Measurements from ENCODE around the gene PIGU. TPM values are rescaled to one million over a fixed set of nuclear protein-coding genes. Genes with fewer than 3 reads are reported as not detected.
A peak's percentile ranks its signal among the peaks of the same experiment; 100 is the strongest.

Gene PIGU
- total and polyA plus RNA-seq, 2 of the 13 experiments (the other 11 are each of a cell fraction or from before 2014, with no cell fraction given): 45.5 to 231 TPM

GRCh38 chr20:34676642-34677373 lies at the start of gene PIGU (continued):
- TF ChIP-seq ZNF414 (CRISPR knock-in tag; IDR thresholded peaks at IDR 0.05) (peak; percentile 51; the same call in 1 of the 2 replicates), ZBTB43 (CRISPR knock-in tag; conservative IDR thresholded peaks at IDR 0.05) (0 out of 2 replicates have a peak, but pooled peaks have one; percentile 54), ZNF33A (CRISPR knock-in tag; IDR thresholded peaks at IDR 0.05; ENCODE audit: borderline replicate concordance) (0 out of 2 replicates have a peak, but pooled peaks have one; percentile 30), ZNF879 (CRISPR knock-in tag; IDR thresholded peaks at IDR 0.05) (no peak), SOX13 (IDR thresholded peaks at IDR 0.05) (peak; percentile 67), SOX13 (CRISPR knock-in tag; conservative IDR thresholded peaks at IDR 0.05 in 1 of 2, IDR thresholded peaks at IDR 0.05 in 1 of 2) (peak in 1 of 2 experiments; percentile 70; a peak in 2 of 4 replicates), KLF15 (CRISPR knock-in tag; IDR thresholded peaks at IDR 0.05; ENCODE audit: borderline replicate concordance) (no peak; the same call in 1 of the 2 replicates), ZNF350 (CRISPR knock-in tag; IDR thresholded peaks at IDR 0.05; ENCODE audit: borderline replicate concordance, low read depth) (peak; percentile 93), ZNF83 (CRISPR knock-in tag; IDR thresholded peaks at IDR 0.05; ENCODE audit: borderline replicate concordance) (no peak), NFYC (CRISPR knock-in tag; IDR thresholded peaks at IDR 0.05) (peak; percentile 65), TFE3 (CRISPR knock-in tag; IDR thresholded peaks at IDR 0.05) (peak; percentile 77), AKAP8 (CRISPR knock-in tag; IDR thresholded peaks at IDR 0.05) (no peak), ZEB1 (IDR thresholded peaks at IDR 0.05; ENCODE audit: insufficient replicate concordance, low read depth) (peak; percentile 86), ZNF761 (CRISPR knock-in tag; conservative IDR thresholded peaks at IDR 0.05) (peak; percentile 53; the same call in 1 of the 2 replicates), ZSCAN12 (CRISPR knock-in tag; IDR thresholded peaks at IDR 0.05) (no peak), ZNF737 (CRISPR knock-in tag; IDR thresholded peaks at IDR 0.05; ENCODE audit: borderline replicate concordance) (no peak), FOXA3 (CRISPR knock-in tag; IDR thresholded peaks at IDR 0.05) (peak; percentile 73), ZNF234 (CRISPR knock-in tag; conservative IDR thresholded peaks at IDR 0.05) (no peak), TGIF2 (CRISPR knock-in tag; IDR thresholded peaks at IDR 0.05) (peak; percentile 94), ZSCAN5A (CRISPR knock-in tag; IDR thresholded peaks at IDR 0.05; ENCODE audit: borderline replicate concordance) (no peak; the same call in 1 of the 2 replicates), ARID2 (CRISPR knock-in tag; IDR thresholded peaks at IDR 0.05; ENCODE audit: borderline replicate concordance) (no peak), TSC22D2 (CRISPR knock-in tag; IDR thresholded peaks at IDR 0.05; ENCODE audit: borderline replicate concordance) (peak; percentile 95)
